BJ (cell line): Measurements from ENCODE around the gene SOWAHA. TPM values are rescaled to one million over a fixed set of nuclear protein-coding genes. Genes with fewer than 3 reads are reported as not detected.
"Not testable (repeated sequence)": the region's sequence is repeated elsewhere in the genome, so short reads cannot be mapped to it uniquely, and the experiment has no call there.

ENCODE experiments used
- CTCF ChIA-PET: fragments of 350-600 bp; formaldehyde crosslinking; extraction: SDS; loops from one replicate; lab custom pipeline; 2021; ENCODE audit warnings: antibody characterized with exemption, inconsistent platforms; lab: Yijun Ruan, JAX
- POLR2A ChIA-PET: fragments of 300-600 bp; sonication (Branson Sonifier 250); formaldehyde crosslinking; extraction: SDS; loops from one replicate; lab custom pipeline; 2021; ENCODE audit warnings: antibody characterized with exemption; lab: Charles Lee
- DNase-seq: peaks from one replicate; pipeline ENCODE4 v3.0.0-alpha.2; 2011; ENCODE audit warnings: low read depth
- H3K27me3 ChIP-seq: 2 replicates; pipeline ENCODE4 v1.6.0; 2011; ENCODE audit warnings: low read length; ENCODE audit not compliant: control insufficient read depth, insufficient read depth
- H3K36me3 ChIP-seq: 2 replicates; pipeline ENCODE4 v1.5.1; 2011; ENCODE audit warnings: low read length; ENCODE audit not compliant: control insufficient read depth, insufficient read depth
- H3K4me3 ChIP-seq: 2 replicates; pipeline ENCODE4 v1.5.1; 2011; ENCODE audit warnings: low read depth, mild to moderate bottlenecking, control low read depth, low read length
- CTCF ChIP-seq: IDR thresholded peaks from 2 replicates; pipeline ENCODE4 v1.5.1; 2011; ENCODE audit warnings: low read depth, mild to moderate bottlenecking, control low read depth, inconsistent platforms, low read length, moderate library complexity; ENCODE audit not compliant: insufficient read depth
- polyA plus RNA-seq: library from polyadenylated mRNA; depleted of rRNA; stranded (reverse); fragments of >200 nt; gene quantifications from 2 replicates; pipeline ENCODE4 v1.2.3, GENCODE V29; 2011

The SOWAHA gene
- polyA plus RNA-seq, 1 experiment: not detected

- CTCF ChIA-PET: interaction anchor here (0.6 to 2.6 kb wide), 6 partner anchors 10 to 301 kb away, joined by 4 to 13 read pairs (median 4); partner anchors contain the start of genes GDF9, SHROOM1 and UQCRQ
These were observed 36.2 kb downstream of the SOWAHA start for GRCh38 chr5:132849347-132849746.

DNA sequence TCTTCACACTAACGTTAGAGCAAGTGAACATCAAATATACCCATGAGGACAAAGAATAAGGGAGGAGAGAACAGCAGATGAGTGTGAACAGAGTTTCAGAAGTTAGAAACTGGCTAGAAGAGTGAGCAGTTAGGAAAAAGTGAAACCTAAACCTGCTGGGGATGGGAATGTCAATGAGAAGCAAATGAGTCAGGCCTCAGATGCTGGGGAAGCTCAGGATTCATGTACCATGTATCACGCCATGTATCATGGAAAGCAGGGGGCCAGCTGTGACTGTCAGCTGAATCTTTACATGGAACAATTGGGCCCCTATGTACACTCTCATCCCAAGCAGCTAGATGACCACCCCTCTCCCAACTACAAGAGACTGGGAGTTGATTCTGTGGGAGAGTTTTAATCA is 37.0 kb downstream of the SOWAHA start:
- CTCF ChIA-PET: interaction anchor here (1.3 to 2.6 kb wide), 4 partner anchors 9 to 30 kb away, joined by 5 to 13 read pairs (median 5); partner anchors contain the start of genes GDF9, SHROOM1 and UQCRQ
- H3K36me3 ChIP-seq: no peaks in the 10 kb centered on the region
- no peak overlapping the region for H3K4me3 ChIP-seq
- DNase-seq: no peak
- no peak for TF ChIP-seq CTCF
- no peaks in the 10 kb centered on the region for H3K27me3 ChIP-seq
- POLR2A ChIA-PET: no interaction called here

More at GRCh38 chr5:132849347-132849746, 36.2 kb downstream of the SOWAHA start:
- no peaks in the 10 kb centered on the region for H3K27me3 ChIP-seq
- H3K4me3 ChIP-seq: no peak overlapping the region
- POLR2A ChIA-PET: no interaction called here
- H3K36me3 ChIP-seq: no peaks in the 10 kb centered on the region
- no peak for DNase-seq
- TF ChIP-seq CTCF: no peak

DNA sequence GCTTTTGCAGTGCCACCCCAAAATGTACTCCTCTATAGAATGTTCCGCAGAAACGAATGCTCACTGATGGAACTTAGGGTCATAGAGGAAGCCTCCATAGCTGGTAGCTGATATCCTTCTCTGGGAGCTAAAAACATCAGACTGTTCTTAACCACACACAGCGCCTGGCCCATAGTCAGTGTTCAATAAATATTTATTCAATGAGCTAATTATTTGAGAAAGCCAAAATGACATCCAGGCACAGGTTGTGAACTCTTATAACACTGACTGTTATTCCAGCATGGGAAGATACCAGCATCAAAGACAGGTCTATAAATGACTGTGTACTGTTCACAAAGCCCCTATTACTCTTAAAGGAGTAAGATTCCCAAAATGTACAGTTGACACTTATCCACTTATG is 40.2 kb downstream of the SOWAHA start:
- no peak for TF ChIP-seq CTCF
- Histone ChIP-seq H3K27me3 (no peaks in the 10 kb centered on the region), H3K4me3 (no peak overlapping the region), H3K36me3 (no peaks in the 10 kb centered on the region)
- no peak for DNase-seq
- ChIA-PET POLR2A (no interaction called here), CTCF (interaction anchor here (3.5 to 3.7 kb wide), 2 partner anchors 12 to 23 kb away, joined by 13 to 15 read pairs; partner anchors contain the start of genes GDF9, SHROOM1 and UQCRQ)

DNA sequence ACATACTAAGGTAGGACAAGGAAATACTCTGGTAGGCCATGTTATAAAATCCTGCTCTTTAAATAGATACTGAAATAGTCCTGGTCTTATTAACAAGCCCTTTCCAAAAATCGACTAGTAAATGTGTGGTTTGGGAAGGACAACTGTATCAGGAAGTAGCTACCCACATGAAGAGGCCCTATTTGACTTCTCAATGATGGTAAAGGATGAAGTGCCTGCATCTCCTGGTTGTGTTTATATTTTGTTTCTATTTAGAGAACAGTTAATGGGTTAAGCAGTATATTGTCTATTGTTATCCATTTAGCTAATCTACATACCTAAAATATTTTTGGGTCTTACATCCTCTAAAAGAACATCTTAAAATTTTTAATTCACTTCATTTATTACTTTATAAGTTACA is 40.7 kb downstream of the SOWAHA start:
- Histone ChIP-seq H3K4me3 (no peak overlapping the region), H3K36me3 (no peaks in the 10 kb centered on the region), H3K27me3 (no peaks in the 10 kb centered on the region)
- ChIA-PET POLR2A (no interaction called here), CTCF (interaction anchor here (1.2 to 3.7 kb wide), 3 partner anchors 12 to 29 kb away, joined by 3 to 15 read pairs (median 13); partner anchors contain the start of genes GDF9, SHROOM1 and UQCRQ)
- no peak for TF ChIP-seq CTCF
- no peak for DNase-seq

DNA sequence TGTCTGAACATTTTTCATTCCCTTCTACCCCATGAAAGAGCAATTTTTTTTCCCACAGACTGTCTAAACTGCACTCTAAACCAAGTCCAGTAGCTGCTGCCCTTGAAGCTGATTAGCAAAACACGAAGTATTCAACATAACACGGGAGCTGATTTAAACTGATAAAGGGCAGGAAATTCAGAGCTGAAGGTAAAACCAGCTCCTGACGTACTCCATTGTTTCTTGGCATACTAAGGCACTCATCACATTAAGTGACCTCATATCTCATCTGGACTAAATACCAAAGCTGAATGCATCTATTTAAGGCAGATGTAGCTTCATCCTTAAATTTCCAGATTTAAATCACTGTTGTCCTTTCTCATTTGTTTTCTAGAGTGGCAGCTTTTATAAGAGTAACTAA is 41.2 kb downstream of the SOWAHA start:
- Histone ChIP-seq H3K36me3 (no peaks in the 10 kb centered on the region), H3K27me3 (no peaks in the 10 kb centered on the region), H3K4me3 (no peak overlapping the region)
- CTCF ChIA-PET: interaction anchor here (0.7 to 3.7 kb wide), 4 partner anchors 11 to 29 kb away, joined by 3 to 15 read pairs (median 8); partner anchors contain the start of genes GDF9, SHROOM1 and UQCRQ
- POLR2A ChIA-PET: no interaction called here
- TF ChIP-seq CTCF: no peak
- no peak for DNase-seq

DNA sequence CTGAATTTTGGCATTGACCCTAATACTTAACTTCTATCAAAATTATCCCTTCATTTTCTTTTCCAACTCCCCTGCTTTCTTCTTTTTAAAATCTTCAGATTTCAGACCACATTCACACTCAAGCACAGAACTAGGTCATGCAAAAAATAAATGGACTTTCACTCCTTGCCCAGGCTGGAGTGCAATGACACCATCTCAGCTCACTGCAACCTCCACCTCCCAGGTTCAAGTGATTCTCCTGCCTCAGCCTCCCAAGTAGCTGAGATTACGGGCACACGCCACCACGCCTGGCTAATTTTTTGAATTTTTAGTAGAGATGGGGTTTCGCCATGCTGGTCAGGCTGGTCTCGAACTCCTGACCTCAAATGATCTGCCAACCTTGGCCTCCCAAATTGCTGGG is 41.9 kb downstream of the SOWAHA start:
- H3K4me3 ChIP-seq, H3K27me3 ChIP-seq, DNase-seq, H3K36me3 ChIP-seq, POLR2A ChIA-PET: not testable (repeated sequence)
- CTCF ChIA-PET: interaction anchor here (0.6 to 3.7 kb wide), 5 partner anchors 11 to 44 kb away, joined by 3 to 15 read pairs (median 3); partner anchors contain the start of genes GDF9, SHROOM1 and UQCRQ
